HG03108 (cell line): ENCODE measurements around the gene METTL9.

Experiments used
- ATAC-seq: cut with Tn5 transposase; IDR thresholded peaks from one replicate; pipeline ENCODE4 v1.9.1; 2021; ENCODE audit warnings: moderate library complexity; ENCODE audit not compliant: unreplicated experiment

The METTL9 gene

GRCh38 chr16:21703589-21704174 is 104.3 kb downstream of the METTL9 start:
- ATAC-seq = no peak

DNA sequence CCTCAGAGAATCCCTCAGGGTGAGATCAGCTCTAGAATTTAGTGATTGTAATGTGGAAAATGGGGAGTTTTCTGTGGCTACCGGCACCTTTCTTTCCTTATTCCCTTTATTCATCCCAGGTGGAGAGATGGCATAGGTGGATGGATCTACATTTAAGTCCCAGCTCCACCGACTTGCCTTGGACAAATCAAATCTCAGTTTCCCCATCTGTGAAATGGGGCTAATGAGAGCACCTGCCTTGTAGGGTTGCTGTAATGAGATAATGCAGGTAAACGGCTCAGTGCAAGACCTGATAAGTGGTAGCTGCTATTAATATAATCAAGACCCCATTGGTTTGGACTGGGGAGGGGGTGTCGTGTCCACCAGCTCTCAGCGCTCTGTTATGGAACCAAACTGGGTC is 104.9 kb downstream of the METTL9 start:
- ATAC-seq = no peak

DNA sequence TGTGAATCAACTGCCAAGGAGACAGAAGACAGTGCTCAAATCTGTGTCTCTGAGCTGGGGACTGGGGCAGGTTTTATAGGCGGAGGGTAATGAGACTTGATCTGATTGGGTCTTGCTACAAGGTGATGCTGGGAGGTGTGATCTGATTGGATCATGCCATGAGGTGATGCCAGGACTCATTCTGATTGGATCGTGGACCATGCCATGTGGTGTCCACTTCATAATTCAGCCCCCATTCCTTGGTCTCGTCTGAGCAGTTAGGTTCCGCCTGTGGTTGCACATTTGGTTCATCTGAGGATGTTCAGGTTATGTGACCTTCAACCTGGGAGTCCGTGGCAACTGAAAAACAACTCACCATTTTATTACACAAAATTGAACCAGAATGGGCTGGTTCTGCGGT is 105.4 kb downstream of the METTL9 start:
- ATAC-seq = no peak
